NCI-H2227 (cell line): ENCODE measurements around the gene RNASE4.
"Not testable (repeated sequence)": the region's sequence is repeated elsewhere in the genome, so short reads cannot be mapped to it uniquely, and the experiment has no call there.

ENCODE experiments used
- DNase-seq: peaks from one replicate; lab custom pipeline; 2025; ENCODE audit not compliant: unreplicated experiment; lab: John Stamatoyannopoulos, UW

Gene RNASE4

DNA sequence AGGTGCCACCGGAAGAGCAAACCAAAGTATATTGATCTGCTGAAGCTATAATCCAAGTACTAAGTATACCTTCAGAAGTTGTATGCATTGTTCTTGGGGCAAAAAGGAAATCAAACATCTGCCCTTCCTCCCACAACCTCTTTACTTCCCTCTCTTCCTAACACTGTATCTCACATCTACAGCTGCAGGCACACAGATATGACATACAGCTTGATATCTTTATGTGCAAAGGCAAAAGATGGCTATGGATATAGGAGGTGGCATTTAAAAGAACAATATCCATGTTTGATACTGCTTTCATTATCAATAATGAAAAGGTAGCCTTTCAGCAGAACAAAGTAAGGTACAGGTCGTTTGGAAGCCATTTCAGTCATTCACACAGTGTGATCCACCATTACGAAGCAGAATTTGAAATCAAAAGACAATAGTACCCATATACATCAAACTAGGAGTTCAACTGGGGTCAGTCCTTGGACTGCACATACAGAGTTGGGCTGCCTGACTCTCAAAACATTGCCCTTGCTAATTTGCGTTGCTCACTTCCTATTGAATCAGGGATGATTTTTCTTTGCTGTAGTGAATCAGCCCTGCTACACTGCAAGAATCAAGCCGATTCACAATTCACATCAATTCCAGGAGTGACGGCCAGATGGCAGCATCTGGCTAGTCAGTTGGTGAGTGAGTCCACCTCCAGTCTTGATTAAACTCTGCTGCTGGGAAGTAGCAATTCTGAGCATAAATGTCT, 13.1 kb downstream of the RNASE4 start:
- peak; percentile 57 for DNase-seq

DNA sequence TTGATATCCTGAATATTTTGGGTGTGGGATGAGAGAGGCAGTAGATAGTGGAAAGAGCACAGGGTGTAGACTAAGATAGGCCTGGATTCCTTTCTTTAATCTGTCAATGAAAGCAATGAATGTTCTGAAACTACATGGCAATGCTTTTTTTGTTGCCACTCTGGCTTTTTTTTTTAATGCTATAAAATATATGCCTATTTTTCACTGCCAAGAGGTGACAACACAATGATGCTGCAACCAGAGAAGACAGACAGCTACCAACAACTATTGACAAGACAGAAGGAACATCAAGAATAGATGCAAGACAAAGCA, 13.6 kb downstream of the RNASE4 start:
- DNase-seq: no peak

DNA sequence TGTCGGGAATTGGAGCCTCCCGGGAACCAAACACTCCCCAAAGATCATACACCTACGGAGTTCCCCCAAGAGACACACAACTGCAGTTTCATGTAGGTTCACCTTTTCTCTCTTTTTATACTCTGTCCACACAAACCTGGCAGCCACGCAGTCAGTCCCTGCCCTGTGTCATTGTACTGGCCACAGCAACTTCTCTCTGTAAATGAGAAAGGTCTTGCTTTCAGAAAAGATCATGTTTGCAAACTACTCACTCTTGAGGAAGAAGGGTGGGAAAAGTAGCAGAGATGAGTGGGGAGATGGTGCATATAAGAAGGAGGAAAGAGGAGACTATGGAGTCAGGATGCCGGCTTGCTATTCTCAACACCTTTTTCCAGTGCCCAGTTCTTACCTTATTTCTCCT, 14.6 kb downstream of the RNASE4 start:
- no peak for DNase-seq

DNA sequence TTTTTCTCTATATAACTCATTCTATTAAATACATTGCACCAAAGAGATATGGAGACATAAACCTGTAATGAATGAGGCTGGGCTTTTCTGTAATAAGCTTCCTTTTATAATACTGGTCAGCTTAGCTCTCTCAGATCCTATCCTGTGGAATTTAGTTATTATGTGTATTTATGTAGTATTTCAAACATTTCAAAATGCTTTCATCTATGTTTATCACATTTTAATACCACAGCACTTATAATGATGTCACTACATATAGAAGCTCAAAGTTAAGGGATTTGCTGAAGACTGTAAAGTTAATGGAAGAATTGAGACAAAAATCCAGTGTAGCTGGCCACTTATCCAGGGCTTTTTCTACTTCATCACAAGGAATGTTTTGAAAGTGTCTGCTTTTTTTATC, 15.6 kb downstream of the RNASE4 start:
- DNase-seq: no peak

DNA sequence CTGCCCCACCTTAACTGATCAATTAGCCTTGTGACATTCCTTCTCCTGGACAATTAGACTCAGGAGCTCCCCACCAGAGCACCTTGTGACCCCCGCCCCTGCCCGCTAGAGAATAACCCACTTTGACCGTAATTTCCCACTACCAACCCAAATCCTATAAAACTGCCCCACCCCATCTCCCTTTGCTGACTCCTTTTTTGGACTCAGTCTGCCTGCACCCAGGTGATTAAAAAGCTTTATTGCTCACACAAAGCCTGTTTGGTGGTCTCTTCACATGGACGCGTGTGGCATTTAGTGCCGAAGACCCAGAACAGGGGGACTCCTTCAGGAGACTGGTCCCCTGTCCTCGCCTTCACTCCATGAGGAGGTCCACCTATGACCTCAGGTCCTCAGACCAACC, 16.6 kb downstream of the RNASE4 start:
- DNase-seq: not testable (repeated sequence)

DNA sequence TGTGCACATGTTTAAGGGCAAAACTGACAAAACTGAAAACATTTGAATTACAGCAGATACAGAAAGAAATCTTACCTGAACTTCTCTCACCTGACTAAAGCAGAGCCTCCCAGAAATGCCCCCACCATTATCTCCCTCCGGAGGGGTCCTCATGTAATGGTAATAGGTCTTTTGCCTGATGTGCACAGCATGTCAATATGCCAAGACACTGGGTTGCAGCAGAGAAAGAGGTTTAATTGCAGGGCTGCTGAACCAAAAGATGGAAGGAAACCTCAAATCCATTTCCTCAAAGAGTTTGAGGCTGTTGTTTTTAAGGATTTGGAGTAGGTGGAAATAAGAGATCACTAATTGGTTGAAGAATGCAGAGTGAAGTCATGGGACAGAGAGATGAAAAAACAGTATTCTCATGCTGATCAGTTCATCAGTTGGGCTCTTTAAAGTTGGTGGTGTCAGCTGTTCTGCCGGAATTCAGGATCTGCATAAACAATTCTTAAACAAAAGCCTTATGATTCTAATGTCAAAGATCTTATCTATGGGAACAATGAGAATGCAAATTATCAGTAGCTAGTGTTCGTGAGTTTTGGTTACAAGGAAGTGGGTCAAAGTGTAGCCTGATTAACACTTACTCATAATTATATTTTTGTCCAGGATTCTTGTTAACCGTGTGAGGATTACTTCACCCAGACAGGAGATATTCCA, 22.4 kb downstream of the RNASE4 start:
- DNase-seq: no peak

DNA sequence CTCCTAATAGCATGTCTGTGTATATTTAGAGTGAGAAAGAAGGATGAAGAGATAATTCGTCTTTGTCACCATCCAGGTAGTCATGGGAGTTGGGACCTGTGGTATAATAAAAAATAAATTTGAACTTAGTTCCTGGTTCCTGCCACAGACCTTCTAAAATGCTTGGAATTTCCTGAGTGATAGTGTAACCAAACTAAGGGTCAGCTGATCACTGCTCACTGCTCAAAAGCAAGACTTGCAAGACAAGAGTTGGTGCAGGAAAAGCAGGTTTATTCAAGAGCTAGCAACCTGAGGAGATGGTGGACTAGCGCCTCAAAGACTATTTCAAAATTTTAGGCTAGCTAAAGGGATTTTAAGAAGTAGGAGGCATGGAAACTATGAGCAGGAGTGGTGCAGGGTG, 23.3 kb downstream of the RNASE4 start:
- DNase-seq: no peak

DNA sequence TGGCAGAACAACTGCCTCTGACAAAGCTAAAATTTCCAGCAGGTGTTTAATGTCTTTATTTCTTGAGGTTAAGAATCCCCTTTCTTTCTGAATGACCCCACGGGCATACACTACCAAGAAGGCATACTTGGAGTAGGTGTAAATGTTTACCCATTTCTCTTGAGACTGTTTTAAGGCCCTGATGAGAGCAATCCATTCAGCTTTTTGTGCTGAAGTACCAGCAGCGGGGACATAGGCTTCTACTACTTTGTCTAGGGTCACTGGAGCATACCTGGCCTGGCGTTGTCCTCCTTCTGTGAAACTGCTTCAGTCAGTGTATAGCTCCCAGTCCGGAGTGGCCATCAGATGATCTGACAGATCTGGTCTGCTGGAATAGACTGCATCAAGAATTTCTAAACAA, 26.9 kb downstream of the RNASE4 start:
- no peak for DNase-seq

DNA sequence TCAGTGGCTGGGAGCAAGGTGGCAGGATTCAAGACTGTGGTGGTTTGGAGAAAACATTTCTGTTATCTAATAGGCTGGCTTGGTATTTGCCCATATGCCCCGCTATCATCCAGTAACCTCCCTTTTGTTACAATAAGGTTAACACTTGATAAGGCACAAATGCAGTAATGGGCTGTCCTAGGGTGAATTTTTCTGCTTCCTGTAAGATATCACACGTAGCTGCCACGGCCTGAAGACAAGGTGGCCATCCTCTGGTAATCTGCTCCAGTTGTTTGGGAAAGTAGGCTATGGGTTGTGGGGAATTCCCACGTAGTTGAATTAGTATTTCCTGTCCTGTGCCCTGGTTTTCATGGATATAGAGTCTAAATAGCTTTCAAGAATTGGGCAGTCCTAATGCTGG, 27.3 kb downstream of the RNASE4 start:
- no peak for DNase-seq

DNA sequence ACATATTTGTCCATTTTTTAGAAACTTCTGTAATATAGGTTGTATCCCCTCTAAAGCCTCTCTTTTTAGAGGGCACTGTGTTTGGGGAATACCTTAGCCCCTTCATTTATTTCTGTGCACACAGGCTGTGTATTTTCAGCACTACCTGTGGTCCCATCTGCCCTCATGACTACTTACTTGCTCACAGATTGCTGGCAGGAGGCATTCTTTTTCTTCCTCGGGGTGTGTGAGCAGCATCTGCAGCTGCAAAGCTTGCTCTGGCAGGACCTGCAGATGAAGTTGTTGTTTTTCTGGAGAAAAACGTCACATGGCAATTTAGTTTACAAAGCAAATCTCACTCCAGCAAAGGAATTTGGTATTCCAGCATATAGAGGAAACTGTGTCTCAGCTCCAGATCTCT, 28.5 kb downstream of the RNASE4 start:
- DNase-seq: no peak

DNA sequence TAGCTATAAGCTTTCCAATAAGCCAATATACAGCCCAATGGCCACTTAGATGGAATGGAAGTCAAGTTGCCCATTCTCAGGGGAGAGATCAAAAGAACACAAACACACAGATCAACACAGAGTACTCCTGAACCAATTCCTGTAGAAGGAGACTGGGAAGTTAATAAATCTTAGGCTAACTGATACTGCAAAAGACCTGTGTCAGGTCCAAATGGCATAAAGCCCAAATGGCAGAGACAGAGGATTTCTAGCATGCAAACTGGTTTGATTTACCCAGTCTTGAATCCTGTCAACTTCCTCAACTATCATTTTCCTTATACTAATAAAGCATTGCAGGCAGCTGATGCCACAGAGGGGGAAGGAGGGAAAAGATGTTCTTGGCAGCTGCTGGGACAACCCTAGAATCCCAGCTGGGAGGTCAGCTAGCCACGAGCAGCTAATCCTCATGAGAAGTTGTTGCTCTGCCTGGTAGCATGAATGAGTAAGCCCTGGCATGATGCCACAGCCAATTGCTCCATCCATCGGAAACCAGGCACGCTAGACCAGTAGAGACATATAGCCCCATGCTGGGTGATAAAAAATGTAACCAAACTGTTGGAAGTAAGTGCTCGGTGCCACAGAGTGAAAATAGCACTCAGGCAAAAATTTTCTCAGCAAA, 30.4 kb downstream of the RNASE4 start:
- no peak for DNase-seq

DNA sequence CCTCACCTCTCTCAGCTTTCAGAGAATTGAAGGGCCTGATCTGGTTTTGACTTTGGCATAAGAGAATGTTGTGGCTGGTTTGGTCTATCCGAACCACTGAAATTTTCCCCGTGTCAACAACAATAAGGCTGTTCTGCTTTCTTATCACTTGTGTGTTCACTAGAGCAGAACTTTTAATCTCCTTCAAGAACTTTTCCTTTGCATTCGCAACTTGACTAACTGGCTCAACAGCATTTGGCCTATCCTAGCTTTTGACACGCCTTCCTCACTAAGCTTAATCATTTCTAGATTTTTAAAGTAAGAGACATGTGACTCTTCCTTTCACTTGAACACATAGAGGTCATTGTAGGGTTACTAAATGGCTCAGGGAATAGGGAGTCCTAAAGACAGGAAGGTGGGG, 35.4 kb downstream of the RNASE4 start:
- DNase-seq: no peak

DNA sequence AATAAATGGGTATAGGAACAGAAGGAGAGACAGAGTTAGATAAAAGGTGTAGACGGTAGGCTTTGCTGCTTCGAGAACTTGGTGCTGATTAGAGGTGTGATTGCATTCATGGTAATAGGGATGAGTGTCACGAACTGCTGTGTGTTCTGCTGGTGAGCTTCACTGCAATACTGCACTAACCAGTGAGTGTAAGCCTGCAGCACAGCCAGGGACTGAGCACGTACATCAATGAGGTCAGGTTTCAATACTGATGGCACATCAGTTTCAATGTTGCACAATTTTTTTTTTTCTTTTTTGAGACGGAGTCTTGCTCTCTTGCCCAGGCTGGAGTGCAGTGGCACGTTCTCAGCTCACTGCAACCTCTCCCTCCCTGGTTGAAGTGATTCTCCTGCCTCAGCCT, 36.4 kb downstream of the RNASE4 start:
- no peak for DNase-seq

DNA sequence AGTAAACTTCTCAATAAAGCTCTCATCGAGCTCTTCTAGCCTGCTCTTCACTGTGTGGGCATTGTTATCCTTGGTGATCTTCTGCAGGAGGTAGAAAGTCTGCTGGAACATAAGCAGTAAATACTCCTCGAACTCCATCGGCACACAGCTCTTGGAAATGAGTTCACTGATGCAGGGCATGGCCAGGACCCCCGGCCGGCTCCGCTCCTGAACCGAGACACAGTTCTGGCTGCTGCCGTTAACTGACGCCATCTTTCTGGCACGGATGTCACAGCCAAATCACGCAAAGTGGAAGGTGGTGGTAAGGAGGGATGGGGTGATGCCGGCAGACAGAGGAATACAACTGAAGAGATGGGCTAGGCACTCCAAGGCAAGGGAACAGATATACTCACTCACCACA, 37.7 kb downstream of the RNASE4 start:
- no peak for DNase-seq

DNA sequence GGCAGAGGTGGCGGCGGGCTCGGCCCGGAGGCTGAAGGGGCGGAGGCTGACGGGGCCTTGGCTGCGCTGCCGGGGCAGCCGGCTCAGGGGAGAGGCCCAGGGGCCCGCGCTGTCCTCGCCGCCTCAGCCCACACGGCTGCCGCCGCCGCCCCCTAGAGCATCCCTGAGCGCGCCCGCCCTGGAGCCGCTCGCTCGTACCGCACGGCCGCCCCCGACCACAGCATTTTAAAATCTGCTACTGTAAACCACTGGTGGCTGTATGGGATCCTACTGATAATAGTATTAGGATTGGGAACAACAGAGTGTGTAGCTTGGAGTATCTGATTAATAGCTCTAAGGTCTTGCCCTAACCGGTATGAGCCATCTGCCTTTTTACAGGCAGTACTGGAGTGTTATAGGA, 39.1 kb downstream of the RNASE4 start:
- no peak for DNase-seq

DNA sequence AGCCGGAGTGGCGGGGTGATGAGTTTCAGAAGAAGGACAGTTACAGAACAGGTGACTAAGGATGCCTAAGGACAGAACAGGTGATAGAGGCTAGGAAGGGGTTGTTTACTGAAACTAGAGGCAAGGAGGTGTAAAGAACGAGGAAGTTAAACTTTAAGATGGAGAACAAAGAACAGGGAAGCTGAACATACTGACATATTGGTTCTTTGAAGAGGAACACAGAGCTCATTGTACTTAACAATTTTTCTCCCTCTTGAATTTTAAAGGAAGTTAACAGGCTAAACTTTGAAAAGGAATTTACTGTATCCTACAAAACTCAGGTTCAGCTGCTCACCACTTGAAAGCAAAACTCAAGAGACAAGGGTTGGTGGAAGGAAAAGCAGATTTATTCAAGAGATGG, 41.8 kb downstream of the RNASE4 start:
- not testable (repeated sequence) for DNase-seq

DNA sequence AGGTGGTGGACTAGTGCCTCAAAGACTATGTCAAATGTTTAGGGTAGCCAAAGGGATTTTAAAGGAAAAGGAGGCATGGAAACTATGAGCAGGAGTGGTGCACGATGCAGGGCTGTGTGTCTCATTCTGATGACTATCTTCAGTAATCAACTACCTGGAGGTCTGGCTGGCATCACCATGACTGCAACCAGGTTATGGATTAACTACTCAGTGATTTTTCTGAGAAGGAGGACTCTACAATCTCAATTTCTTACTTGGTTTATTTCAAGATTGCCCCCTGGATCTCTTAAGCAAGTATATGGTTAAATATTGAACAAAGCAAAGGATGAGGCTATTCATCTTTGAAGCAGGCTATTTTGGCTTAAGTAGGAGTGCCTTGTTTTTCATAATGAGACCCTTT, 42.2 kb downstream of the RNASE4 start:
- DNase-seq: no peak

DNA sequence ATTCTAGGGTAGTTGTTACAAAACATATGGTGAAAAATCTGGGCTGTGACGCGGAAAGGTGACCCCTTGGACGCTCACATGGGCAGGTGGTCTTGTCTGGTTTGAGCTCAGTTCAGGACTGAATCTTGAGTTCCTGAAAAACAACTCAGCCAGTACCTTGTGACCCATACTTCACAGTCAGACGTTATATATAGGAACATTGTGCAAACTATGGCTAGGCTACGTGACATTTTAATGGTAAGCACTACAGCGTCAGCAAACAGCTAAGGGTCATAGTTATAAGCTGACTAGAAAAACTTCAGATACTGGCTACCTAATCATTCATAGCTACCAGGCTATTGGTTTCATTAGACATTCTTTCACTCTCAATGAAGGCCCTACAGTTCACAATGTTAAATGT, 46.5 kb downstream of the RNASE4 start:
- no peak for DNase-seq

DNA sequence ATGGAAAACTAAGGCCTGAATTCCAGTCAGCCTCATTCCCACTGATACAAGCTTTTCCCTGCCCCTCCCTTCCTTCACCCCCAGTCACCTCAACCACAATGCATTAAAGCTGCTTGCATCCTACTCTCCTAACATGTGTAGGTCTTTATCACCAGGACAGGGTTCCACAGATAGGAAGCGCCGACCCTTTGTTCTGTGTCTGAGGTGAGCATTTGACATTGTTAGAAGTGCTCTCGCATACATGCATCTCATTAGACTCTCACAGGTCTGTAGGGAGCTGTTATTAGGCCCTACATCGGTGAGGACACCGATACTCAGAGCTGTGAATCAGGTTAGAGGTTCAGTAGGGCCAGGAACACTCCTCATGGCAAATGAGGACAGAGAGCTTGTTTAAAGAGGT, 48.1 kb downstream of the RNASE4 start:
- no peak for DNase-seq

DNA sequence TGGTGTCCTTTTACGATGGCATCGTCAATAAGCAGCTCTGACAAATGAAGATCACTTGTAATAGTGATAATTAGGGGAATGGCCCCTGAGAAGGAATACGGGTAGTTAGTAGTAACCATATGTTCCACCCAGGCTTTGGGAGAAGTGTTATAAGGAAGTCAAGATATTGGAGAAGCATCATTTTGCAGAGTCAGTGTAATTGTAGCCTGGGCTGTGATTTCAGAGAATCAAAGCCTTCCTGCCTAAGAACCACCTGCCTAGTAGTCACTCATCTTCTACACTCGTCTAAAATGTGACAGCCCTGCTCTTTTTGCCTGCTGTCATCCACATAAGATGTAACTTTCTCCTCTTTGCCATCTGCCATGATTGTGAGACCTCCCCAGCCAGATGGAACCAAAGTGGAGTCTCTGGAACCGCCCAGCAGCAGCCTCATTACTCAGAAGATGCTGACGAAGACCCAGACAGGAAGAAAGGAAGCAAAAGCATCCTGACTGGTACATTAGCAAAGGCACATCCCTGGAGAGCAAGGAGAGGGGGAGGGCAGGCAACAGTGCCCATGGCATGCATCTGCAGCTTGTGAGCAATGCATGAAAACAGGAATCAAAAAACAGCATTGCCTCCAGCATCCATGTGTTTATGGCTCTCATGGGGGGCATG, 48.7 kb downstream of the RNASE4 start:
- no peak for DNase-seq

DNA sequence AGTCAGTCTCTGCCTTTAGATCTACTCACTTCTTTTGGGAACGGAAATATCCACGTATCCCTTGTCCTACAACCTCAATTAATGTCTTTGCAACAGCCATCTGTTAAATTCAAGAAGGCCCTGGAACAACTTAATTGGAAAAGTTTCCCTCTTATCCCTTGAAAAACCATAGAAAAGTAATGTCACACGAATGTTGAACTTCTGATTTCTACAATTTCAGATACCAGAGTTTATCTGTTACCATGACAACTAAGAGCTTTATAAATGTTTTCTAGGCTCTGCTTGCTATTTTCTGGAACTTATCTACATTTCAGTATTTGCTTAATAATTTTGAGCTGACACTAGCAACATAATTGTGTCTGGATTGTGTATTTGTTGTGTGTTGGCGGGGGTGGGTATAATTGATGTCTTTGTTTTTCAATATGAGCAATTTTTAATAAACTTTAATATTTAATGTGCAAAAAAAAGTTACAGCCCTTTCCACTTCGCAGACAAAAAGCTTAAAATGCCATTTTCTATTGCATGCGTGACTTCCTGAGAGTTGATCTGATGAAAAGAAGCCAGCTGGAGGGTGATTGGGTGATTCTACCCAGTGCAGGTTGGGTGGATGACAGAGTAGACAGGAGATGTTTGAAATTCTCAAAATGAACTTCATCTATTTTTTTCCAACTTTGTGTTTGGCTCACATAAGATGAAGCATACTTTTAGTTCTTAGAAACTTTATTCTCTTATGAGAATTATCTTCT, 49.5 kb downstream of the RNASE4 start:
- DNase-seq: no peak
